ENCODE data around the gene JAZF1.

JAZF1 gene

GRCh38 chr7:28136420-28136819 is 44.2 kb downstream of the JAZF1 start:
- no peak for DNase-seq (ENCODE audit: low read depth)

DNA sequence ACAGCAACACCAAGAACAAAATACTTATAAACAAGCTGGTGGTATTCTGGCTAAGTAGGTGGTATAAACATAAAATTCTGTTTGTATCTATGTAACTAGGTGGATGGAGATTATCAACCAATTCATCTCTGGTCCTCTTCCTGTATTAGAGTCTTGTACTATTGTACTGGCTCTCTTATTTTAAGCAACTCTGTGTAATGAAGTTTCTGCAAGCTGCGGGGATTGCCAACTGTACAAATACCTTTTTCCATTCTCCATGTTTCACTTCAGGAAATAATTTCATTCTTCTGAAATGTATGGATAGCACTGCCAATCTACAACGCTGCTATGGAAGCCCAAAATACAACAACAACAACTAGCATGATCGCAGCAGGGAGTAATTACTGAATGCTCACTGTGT is 44.8 kb downstream of the JAZF1 start:
- no peak for DNase-seq (ENCODE audit: low read depth)

GRCh38 chr7:28135315-28135714 is 45.3 kb downstream of the JAZF1 start:
- DNase-seq (ENCODE audit: low read depth) = no peak

GRCh38 chr7:28133872-28134271 is 46.7 kb downstream of the JAZF1 start:
- DNase-seq (ENCODE audit: low read depth) = no peak

- no peak for DNase-seq (ENCODE audit: low read depth)
Measured at GRCh38 chr7:28132959-28133870, 47.4 kb downstream of the JAZF1 start.

GRCh38 chr7:28130277-28130676 is 50.3 kb downstream of the JAZF1 start:
- DNase-seq (ENCODE audit: low read depth) = no peak

DNA sequence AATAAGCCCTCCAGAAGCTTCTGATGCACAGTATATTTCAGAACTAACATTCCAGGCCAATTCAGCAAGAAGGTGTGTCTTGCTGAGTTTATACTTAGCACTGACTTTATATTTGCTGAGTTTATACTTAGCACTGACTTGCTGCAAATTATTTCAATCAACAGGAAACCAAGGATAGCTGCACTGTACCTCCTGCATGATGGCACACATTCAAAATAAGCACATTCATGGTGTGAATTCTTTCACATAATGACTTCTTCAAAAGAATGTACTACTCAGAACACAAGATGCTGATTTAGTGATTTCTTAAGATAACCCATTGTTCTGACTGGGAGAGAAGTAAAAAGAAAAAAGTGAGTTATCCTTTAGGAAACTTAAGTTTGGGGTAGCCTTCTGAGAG is 52.0 kb downstream of the JAZF1 start:
- no peak for DNase-seq (ENCODE audit: low read depth)

DNA sequence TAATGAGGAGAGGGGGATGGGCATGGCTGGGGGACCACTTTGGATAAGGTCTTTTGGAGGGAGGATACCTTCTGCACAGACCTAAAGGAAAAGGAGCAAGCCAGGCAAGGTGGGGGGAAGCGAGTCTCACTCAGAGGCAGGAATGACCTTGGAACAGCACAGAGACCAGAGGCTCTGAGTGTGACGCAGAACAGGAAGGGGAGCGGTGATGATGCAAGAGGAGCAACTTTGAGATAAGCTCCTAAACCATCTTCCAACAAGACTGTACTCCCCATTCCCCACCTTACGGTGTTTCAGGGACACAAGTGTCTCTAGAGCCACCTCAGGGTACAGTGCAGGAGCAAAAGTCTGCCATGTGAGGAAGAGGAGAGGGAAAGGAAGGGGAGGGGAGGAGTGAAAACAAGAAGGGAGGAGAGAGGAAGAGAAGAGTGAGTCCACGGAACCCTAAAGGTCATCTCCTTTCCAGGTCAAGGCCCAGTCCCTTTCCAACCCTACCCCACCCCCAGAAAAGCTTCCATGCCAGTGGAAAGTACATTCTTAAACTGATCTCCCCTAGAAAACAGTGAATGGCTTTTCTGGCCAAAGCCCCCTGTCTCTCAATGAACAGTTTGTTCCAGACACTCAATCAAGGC is 54.1 kb downstream of the JAZF1 start:
- no peak for DNase-seq (ENCODE audit: low read depth)

- no peak for DNase-seq (ENCODE audit: low read depth)
Measured at GRCh38 chr7:28125431-28126409, 54.9 kb downstream of the JAZF1 start.

DNA sequence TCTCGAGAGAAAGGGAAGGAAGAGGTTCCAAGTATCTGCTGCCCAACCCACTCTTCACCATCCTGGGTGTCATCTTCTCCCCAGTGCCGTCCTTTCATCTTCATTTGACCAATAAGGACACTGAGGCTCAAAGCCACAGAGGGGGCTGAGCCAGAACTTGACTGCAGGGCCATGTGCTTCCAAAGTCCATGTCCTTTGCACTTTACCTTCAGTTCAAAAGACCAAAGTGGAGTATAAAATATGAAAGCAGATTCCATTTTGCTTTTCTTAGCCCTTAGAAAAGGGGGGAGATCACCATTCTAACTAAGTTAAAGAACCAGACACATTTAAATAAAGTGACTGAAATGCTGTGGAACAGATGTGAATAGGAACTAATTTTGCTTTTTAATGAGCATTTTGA is 56.2 kb downstream of the JAZF1 start:
- DNase-seq (ENCODE audit: low read depth) = no peak

GRCh38 chr7:28123752-28124151 is 56.8 kb downstream of the JAZF1 start:
- DNase-seq (ENCODE audit: low read depth) = no peak

- no peak for DNase-seq (ENCODE audit: low read depth)
Measured at GRCh38 chr7:28121496-28121895, 59.1 kb downstream of the JAZF1 start.

GRCh38 chr7:28116041-28116440 is 64.6 kb downstream of the JAZF1 start:
- no peak for DNase-seq (ENCODE audit: low read depth)

DNA sequence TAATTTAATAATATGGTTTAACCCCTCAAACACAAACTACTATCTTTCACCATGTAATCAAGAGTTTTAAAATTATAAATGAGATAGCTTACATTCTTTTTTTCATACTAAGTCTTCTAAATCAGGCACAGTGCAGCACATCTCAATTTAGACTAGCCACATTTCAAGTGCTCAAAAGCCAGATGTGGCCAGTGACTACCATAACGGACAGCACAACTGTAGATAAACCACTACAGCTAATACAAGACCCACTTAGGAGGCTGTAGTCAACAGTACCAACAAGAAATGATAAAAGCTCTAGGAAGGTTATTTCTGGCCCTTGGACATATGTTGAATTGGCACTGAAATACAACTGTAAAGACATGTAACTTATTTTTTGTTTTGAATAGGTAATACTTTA is 65.3 kb downstream of the JAZF1 start:
- DNase-seq (ENCODE audit: low read depth) = no peak

DNA sequence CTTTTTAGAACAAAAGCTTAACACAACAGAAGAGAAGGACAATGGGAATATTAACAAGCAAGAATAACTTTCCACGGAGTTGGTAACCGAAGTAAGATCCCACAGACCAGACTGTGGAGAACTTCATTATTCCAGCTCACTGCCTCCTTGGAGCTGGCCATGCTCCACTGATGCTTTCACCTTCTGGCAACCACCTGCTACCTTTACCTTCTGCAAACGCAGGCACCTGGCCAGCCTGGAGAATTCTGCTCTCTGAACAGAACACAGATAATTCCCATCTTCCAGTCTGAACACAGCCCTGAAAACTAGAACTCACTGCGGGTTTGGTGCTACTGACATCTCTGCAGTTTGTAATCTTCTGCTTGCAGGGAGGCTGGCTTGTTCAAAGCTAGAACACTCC is 66.5 kb downstream of the JAZF1 start:
- no peak for DNase-seq (ENCODE audit: low read depth)

DNA sequence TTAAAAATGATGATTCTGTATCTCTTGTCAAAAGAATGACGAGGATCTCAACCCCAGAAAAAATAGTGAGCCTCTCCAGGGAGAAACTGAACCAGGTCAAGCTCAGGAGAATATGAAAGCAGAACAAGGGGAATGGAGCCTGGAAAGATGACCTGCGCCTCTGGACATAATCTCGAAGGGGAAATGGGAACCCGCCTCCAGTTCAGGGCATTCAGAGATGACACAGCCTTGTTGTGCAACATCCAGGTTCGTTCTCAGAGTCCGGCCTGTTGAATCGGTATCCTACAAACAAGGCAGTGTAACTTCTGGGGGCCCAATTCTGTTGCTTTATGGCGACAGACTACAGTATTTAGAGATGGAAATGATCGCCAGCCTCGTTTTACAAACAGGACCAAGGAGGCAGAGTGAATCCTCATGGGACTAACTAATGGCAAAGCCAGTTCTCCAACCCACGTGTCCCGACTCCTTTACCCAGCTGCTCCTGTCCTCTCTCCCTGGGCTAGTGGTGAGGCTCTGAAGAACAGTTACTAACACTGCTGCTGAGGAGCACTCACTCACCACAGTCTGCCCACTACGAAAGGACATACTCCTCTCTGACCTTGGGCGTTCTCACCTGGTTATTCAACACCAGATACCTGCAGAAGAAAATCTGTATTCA is 67.6 kb downstream of the JAZF1 start:
- DNase-seq (ENCODE audit: low read depth) = no peak

DNA sequence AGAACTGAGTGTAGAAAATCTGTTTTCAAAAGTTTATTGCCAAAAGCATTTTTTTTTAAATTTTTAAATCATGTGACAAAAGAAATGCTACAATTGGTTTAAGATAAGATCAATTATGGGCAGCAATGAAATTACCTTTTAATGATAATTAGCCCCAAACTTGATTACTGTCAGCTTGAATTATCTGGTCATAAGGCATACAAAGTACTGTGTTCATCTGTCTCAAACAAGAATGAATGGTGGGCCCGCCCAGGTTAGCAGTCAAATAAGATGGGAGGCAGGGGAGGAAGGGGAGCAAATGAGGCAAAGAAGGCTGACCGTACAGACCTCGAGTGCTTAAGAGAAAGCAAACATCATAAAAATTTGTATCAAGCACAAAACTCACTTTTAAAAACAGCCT is 68.1 kb downstream of the JAZF1 start:
- no peak for DNase-seq (ENCODE audit: low read depth)

DNA sequence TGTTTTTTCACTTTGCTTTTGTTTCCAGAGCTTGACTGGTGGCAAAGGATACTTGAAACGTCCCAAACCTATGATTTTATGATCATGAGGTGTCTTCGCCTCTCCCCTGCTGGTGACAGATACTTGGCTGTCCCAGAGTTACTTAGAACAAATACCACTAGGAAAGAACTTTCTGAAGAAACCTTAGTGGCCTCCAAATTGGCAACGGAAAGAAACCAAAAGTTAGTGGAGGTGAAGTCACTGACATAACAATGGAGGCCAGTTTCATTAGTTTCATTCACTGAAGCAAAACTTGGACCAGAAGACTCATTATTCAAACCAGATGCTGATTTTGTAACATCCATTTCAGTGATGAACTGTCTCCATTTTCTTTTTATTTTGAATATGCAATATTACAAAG is 68.6 kb downstream of the JAZF1 start:
- no peak for DNase-seq (ENCODE audit: low read depth)

- DNase-seq (ENCODE audit: low read depth) = no peak
Measured at GRCh38 chr7:28110427-28111012, 70.1 kb downstream of the JAZF1 start.

- DNase-seq (ENCODE audit: low read depth) = no peak
Measured at GRCh38 chr7:28108747-28109146, 71.8 kb downstream of the JAZF1 start.

- DNase-seq (ENCODE audit: low read depth) = no peak
Measured at GRCh38 chr7:28107960-28108359, 72.6 kb downstream of the JAZF1 start.

All from stimulated activated CD4-positive, alpha-beta T cell treated with anti-CD3 and anti-CD28 coated beads, Interleukin-2, amount 100 ng/mL, for 4 hours (primary cell).